Breast epithelium (tissue), 3 donors: ENCODE results near the gene SPTBN5.

Experiments
- POLR2A ChIP-seq: fragments of 450-650 bp; IDR thresholded peaks from one replicate; pipeline ENCODE4 v1.6.1; 2016; ENCODE audit warnings: antibody characterized with exemption, mild to moderate bottlenecking, moderate library complexity
- POLR2AphosphoS5 ChIP-seq, 3 donors: sonication (generic); formaldehyde crosslinking; IDR thresholded peaks; one replicate each; pipeline ENCODE4 v1.6.1; 2017; ENCODE audit warnings: antibody characterized with exemption in 3 of 3
- TF ChIP-seq, protein P1 (sequence below), 3 donors: fragments of 450-650 bp; IDR thresholded peaks; one replicate each; pipeline ENCODE4 v1.5.1; 2016 to 2017; ENCODE audit warnings: antibody characterized with exemption in 3 of 3, mild to moderate bottlenecking in 3 of 3, moderate library complexity in 3 of 3

- no peak for TF ChIP-seq POLR2A
- TF ChIP-seq, protein P1, sequence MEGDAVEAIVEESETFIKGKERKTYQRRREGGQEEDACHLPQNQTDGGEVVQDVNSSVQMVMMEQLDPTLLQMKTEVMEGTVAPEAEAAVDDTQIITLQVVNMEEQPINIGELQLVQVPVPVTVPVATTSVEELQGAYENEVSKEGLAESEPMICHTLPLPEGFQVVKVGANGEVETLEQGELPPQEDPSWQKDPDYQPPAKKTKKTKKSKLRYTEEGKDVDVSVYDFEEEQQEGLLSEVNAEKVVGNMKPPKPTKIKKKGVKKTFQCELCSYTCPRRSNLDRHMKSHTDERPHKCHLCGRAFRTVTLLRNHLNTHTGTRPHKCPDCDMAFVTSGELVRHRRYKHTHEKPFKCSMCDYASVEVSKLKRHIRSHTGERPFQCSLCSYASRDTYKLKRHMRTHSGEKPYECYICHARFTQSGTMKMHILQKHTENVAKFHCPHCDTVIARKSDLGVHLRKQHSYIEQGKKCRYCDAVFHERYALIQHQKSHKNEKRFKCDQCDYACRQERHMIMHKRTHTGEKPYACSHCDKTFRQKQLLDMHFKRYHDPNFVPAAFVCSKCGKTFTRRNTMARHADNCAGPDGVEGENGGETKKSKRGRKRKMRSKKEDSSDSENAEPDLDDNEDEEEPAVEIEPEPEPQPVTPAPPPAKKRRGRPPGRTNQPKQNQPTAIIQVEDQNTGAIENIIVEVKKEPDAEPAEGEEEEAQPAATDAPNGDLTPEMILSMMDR (IDR thresholded peaks at IDR 0.05), result no peak
- no peak for TF ChIP-seq POLR2AphosphoS5 (IDR thresholded peaks at IDR 0.05)
Observed at GRCh38 chr15:41855261-41855961, 38.4 kb downstream of the SPTBN5 start.
